ENCODE measurements around the gene SH3GL3. TPM values are rescaled to one million over a fixed set of nuclear protein-coding genes. Genes with fewer than 3 reads are reported as not detected.

Gene SH3GL3
- total RNA-seq, 1 donor from 2014 or later: 1.2 TPM

GRCh38 chr15:83422081-83422480 lies 25.1 kb upstream of the SH3GL3 start:
- TF ChIP-seq CTCF (IDR thresholded peaks at IDR 0.05; ENCODE audit: unreplicated experiment): no peak
- Mint-ChIP-seq H3K9me3 (ENCODE audit: low read depth) (no peaks in the 10 kb centered on the region), H3K27ac (no peak overlapping the region)

GRCh38 chr15:83422541-83422940 lies 24.6 kb upstream of the SH3GL3 start:
- H3K27ac Mint-ChIP-seq: no peak overlapping the region
- H3K4me1 Mint-ChIP-seq (ENCODE audit: low read depth): no peaks in the 10 kb centered on the region
- TF ChIP-seq CTCF (IDR thresholded peaks at IDR 0.05; ENCODE audit: unreplicated experiment): no peak
- peaks cover 14% of the 10 kb centered on the region for H3K27me3 Mint-ChIP-seq
- H3K9me3 Mint-ChIP-seq (ENCODE audit: low read depth): no peaks in the 10 kb centered on the region
- H3K4me3 Mint-ChIP-seq (ENCODE audit: low read depth): no peak overlapping the region
- DNase-seq (ENCODE audit: low spot score, unreplicated experiment): no peak
- no peaks in the 10 kb centered on the region for H3K36me3 Mint-ChIP-seq (ENCODE audit: insufficient read depth)

More at GRCh38 chr15:83422081-83422480, 25.1 kb upstream of the SH3GL3 start:
- Mint-ChIP-seq H3K36me3 (ENCODE audit: insufficient read depth) (no peaks in the 10 kb centered on the region), H3K4me1 (ENCODE audit: low read depth) (no peaks in the 10 kb centered on the region), H3K4me3 (ENCODE audit: low read depth) (no peak overlapping the region), H3K27me3 (peaks cover 14% of the 10 kb centered on the region)
- DNase-seq (ENCODE audit: low spot score, unreplicated experiment): no peak

- H3K36me3 Mint-ChIP-seq (ENCODE audit: insufficient read depth): no peaks in the 10 kb centered on the region
- H3K4me3 Mint-ChIP-seq (ENCODE audit: low read depth): no peak overlapping the region
- H3K4me1 Mint-ChIP-seq (ENCODE audit: low read depth): no peaks in the 10 kb centered on the region
- no peak for DNase-seq (ENCODE audit: low spot score, unreplicated experiment)
- TF ChIP-seq CTCF (IDR thresholded peaks at IDR 0.05; ENCODE audit: unreplicated experiment): no peak
- H3K27ac Mint-ChIP-seq: no peak overlapping the region
- H3K9me3 Mint-ChIP-seq (ENCODE audit: low read depth): peaks cover 3% of the 10 kb centered on the region
- peaks cover 14% of the 10 kb centered on the region for H3K27me3 Mint-ChIP-seq
Observed at GRCh38 chr15:83424101-83424500, 23.0 kb upstream of the SH3GL3 start.

GRCh38 chr15:83430441-83430840 lies 16.7 kb upstream of the SH3GL3 start:
- DNase-seq (ENCODE audit: low spot score, unreplicated experiment): no peak
- Mint-ChIP-seq H3K27ac (no peak overlapping the region), H3K4me1 (ENCODE audit: low read depth) (peaks cover 2% of the 10 kb centered on the region), H3K27me3 (peaks cover 7% of the 10 kb centered on the region), H3K4me3 (ENCODE audit: low read depth) (no peak overlapping the region), H3K36me3 (ENCODE audit: insufficient read depth) (no peaks in the 10 kb centered on the region), H3K9me3 (ENCODE audit: low read depth) (peaks cover 3% of the 10 kb centered on the region)
- TF ChIP-seq CTCF (IDR thresholded peaks at IDR 0.05; ENCODE audit: unreplicated experiment): no peak

- peaks cover 3% of the 10 kb centered on the region for H3K9me3 Mint-ChIP-seq (ENCODE audit: low read depth)
- no peak overlapping the region for H3K4me3 Mint-ChIP-seq (ENCODE audit: low read depth)
- no peak for DNase-seq (ENCODE audit: low spot score, unreplicated experiment)
- H3K27me3 Mint-ChIP-seq: peaks cover 9% of the 10 kb centered on the region
- no peaks in the 10 kb centered on the region for H3K36me3 Mint-ChIP-seq (ENCODE audit: insufficient read depth)
- no peak overlapping the region for H3K27ac Mint-ChIP-seq
- H3K4me1 Mint-ChIP-seq (ENCODE audit: low read depth): peaks cover 2% of the 10 kb centered on the region
- no peak for TF ChIP-seq CTCF (IDR thresholded peaks at IDR 0.05; ENCODE audit: unreplicated experiment)
Observed at GRCh38 chr15:83431521-83431920, 15.6 kb upstream of the SH3GL3 start.

All from progenitor cell of endocrine pancreas (in vitro differentiated cells).